Loucy (cell line): ENCODE results near the gene ADGRB3.
"Not testable (repeated sequence)": the region's sequence is repeated elsewhere in the genome, so short reads cannot be mapped to it uniquely, and the experiment has no call there.

Experiments
- H2AFZ ChIP-seq: fragments of 200-600 bp; sonication (generic); 2 replicates; pipeline ENCODE4 v1.6.0; 2016; ENCODE audit warnings: antibody characterized with exemption, mild to moderate bottlenecking, low read length, moderate library complexity
- H3F3A ChIP-seq: fragments of 200-600 bp; 2 replicates; pipeline ENCODE4 v1.6.0; 2016; ENCODE audit warnings: antibody characterized with exemption, low read depth, mild to moderate bottlenecking
- H3K27me3 ChIP-seq: fragments of 200-600 bp; sonication (generic); 2 replicates; pipeline ENCODE4 v1.6.1; 2014; ENCODE audit warnings: low read length, mild to moderate bottlenecking; ENCODE audit not compliant: insufficient read depth, poor library complexity, severe bottlenecking
- H3K36me3 ChIP-seq: fragments of 200-600 bp; sonication (generic); 2 replicates; pipeline ENCODE4 v1.6.1; 2016; ENCODE audit warnings: low read length; ENCODE audit not compliant: insufficient read depth
- H3K4me1 ChIP-seq: fragments of 200-600 bp; sonication (generic); 2 replicates; pipeline ENCODE4 v1.5.1; 2014; ENCODE audit warnings: low read length, mild to moderate bottlenecking; ENCODE audit not compliant: insufficient read depth, poor library complexity, severe bottlenecking
- H3K4me2 ChIP-seq: fragments of 200-600 bp; sonication (generic); 2 replicates; pipeline ENCODE4 v1.6.0; 2014; ENCODE audit warnings: antibody characterized with exemption, low read length, low read depth, mild to moderate bottlenecking; ENCODE audit not compliant: poor library complexity, severe bottlenecking
- H3K4me3 ChIP-seq: fragments of 200-600 bp; sonication (generic); 2 replicates; pipeline ENCODE4 v1.5.1; 2014; ENCODE audit warnings: low read length, mild to moderate bottlenecking, mixed read lengths; ENCODE audit not compliant: poor library complexity, severe bottlenecking
- H3K79me2 ChIP-seq: fragments of 200-600 bp; sonication (generic); 2 replicates; pipeline ENCODE4 v1.6.1; 2014; ENCODE audit warnings: low read length; ENCODE audit not compliant: insufficient read depth
- H3K9ac ChIP-seq: fragments of 200-600 bp; sonication (generic); 2 replicates; pipeline ENCODE4 v1.6.0; 2014; ENCODE audit warnings: mild to moderate bottlenecking, low read depth, low read length, moderate library complexity; ENCODE audit not compliant: poor library complexity, severe bottlenecking
- H3K9me2 ChIP-seq: fragments of 200-600 bp; sonication (generic); replicated peaks from 2 replicates; pipeline ENCODE4 v1.6.1; 2016; ENCODE audit warnings: low read depth, low read length, mixed read lengths
- H3K9me3 ChIP-seq: fragments of 200-600 bp; sonication (generic); 2 replicates; pipeline ENCODE4 v1.6.1; 2014; ENCODE audit warnings: mild to moderate bottlenecking, antibody characterized with exemption, low read length, low read depth; ENCODE audit not compliant: insufficient read depth
- H4K20me1 ChIP-seq: fragments of 200-600 bp; sonication (generic); 2 replicates; pipeline ENCODE4 v1.6.0; 2014; ENCODE audit warnings: antibody characterized with exemption, low read length, mild to moderate bottlenecking; ENCODE audit not compliant: insufficient read depth, poor library complexity, severe bottlenecking
- CTCF ChIP-seq: fragments of 200-600 bp; sonication (generic); conservative IDR thresholded peaks from 2 replicates; pipeline ENCODE4 v1.5.1; 2014; ENCODE audit warnings: mild to moderate bottlenecking, antibody characterized with exemption, low read length
- EZH2phosphoT487 ChIP-seq: fragments of 200-600 bp; IDR thresholded peaks from 2 replicates; pipeline ENCODE4 v1.6.1; 2018; ENCODE audit warnings: antibody characterized with exemption, mild to moderate bottlenecking, moderate library complexity, borderline replicate concordance

ADGRB3 gene

GRCh38 chr6:68876792-68877493 lies 241.9 kb downstream of the ADGRB3 start:
- H3K79me2 ChIP-seq = no peaks in the 10 kb centered on the region
- no peaks in the 10 kb centered on the region for H3K4me1 ChIP-seq
- no peak overlapping the region for H2AFZ ChIP-seq
- H3K9ac ChIP-seq = no peak overlapping the region
- no peaks in the 10 kb centered on the region for H4K20me1 ChIP-seq
- H3K4me3 ChIP-seq = no peak overlapping the region
- H3K36me3 ChIP-seq = no peaks in the 10 kb centered on the region
- H3K9me2 ChIP-seq = no peaks in the 10 kb centered on the region
- TF ChIP-seq EZH2phosphoT487 (no peak), CTCF (peak; percentile 60)
- no peak overlapping the region for H3K4me2 ChIP-seq
- H3K9me3 ChIP-seq = no peaks in the 10 kb centered on the region
- H3K27me3 ChIP-seq = no peaks in the 10 kb centered on the region
- H3F3A ChIP-seq = no peaks in the 10 kb centered on the region

- no peak overlapping the region for H3K4me3 ChIP-seq
- no peaks in the 10 kb centered on the region for H3K79me2 ChIP-seq
- no peaks in the 10 kb centered on the region for H3F3A ChIP-seq
- H3K4me2 ChIP-seq = no peak overlapping the region
- no peak overlapping the region for H3K9ac ChIP-seq
- no peaks in the 10 kb centered on the region for H3K27me3 ChIP-seq
- no peaks in the 10 kb centered on the region for H3K4me1 ChIP-seq
- no peaks in the 10 kb centered on the region for H3K9me3 ChIP-seq
- H3K9me2 ChIP-seq = no peaks in the 10 kb centered on the region
- TF ChIP-seq CTCF = no peak
- TF ChIP-seq EZH2phosphoT487 = no peak
- H4K20me1 ChIP-seq = no peaks in the 10 kb centered on the region
- H2AFZ ChIP-seq = no peak overlapping the region
- no peaks in the 10 kb centered on the region for H3K36me3 ChIP-seq
Measured at GRCh38 chr6:68880050-68880813, 245.2 kb downstream of the ADGRB3 start.

- not testable (repeated sequence) for H3K79me2 ChIP-seq, H3F3A ChIP-seq, H3K4me3 ChIP-seq, H4K20me1 ChIP-seq, H3K9me3 ChIP-seq, H3K4me1 ChIP-seq, H3K9ac ChIP-seq, H2AFZ ChIP-seq, H3K4me2 ChIP-seq, H3K9me2 ChIP-seq, H3K36me3 ChIP-seq, H3K27me3 ChIP-seq
Measured at GRCh38 chr6:68883325-68883724, 248.2 kb downstream of the ADGRB3 start.
